GM23338 (cell line): ENCODE measurements around the gene KLHL6. TPM values are rescaled to one million over a fixed set of nuclear protein-coding genes. Genes with fewer than 3 reads are reported as not detected.

Source experiments
- ATAC-seq: fragments of 200-7000 bp; cut with Tn5 transposase; 3 replicates; pipeline ENCODE4 v1.9.1; 2020
- DNase-seq: peaks from one replicate; pipeline ENCODE4 v3.0.0-alpha.2; 2015; ENCODE audit warnings: low spot score
- H2AFZ ChIP-seq: fragments of 200-600 bp; sonication (generic); 2 replicates; pipeline ENCODE4 v1.8.0; 2016; ENCODE audit warnings: antibody characterized with exemption, mild to moderate bottlenecking, moderate library complexity
- H3F3A ChIP-seq: fragments of 200-600 bp; sonication (generic); replicated peaks from 2 replicates; pipeline ENCODE4 v1.8.0; 2017; ENCODE audit warnings: antibody characterized with exemption, mixed run types, low read depth
- H3K27ac ChIP-seq: fragments of 200-600 bp; sonication (generic); 2 replicates; pipeline ENCODE4 v1.6.1; 2016; ENCODE audit warnings: low read depth
- H3K27me3 ChIP-seq: fragments of 200-600 bp; sonication (generic); 2 replicates; pipeline ENCODE4 v1.8.0; 2016; ENCODE audit warnings: mild to moderate bottlenecking, mixed run types, moderate library complexity; ENCODE audit not compliant: insufficient read depth
- H3K36me3 ChIP-seq: fragments of 200-600 bp; sonication (generic); 2 replicates; pipeline ENCODE4 v1.8.0; 2016; ENCODE audit warnings: mild to moderate bottlenecking; ENCODE audit not compliant: insufficient read depth
- H3K4me1 ChIP-seq: fragments of 200-600 bp; sonication (generic); 2 replicates; pipeline ENCODE4 v1.8.0; 2016; ENCODE audit warnings: mild to moderate bottlenecking, moderate library complexity; ENCODE audit not compliant: insufficient read depth
- H3K4me2 ChIP-seq: fragments of 200-600 bp; sonication (generic); 2 replicates; pipeline ENCODE4 v1.7.1; 2017; ENCODE audit warnings: mixed run types
- H3K4me3 ChIP-seq: fragments of 200-600 bp; sonication (generic); 2 replicates; pipeline ENCODE4 v1.6.1; 2016; ENCODE audit warnings: mixed run types
- H3K79me2 ChIP-seq: fragments of 200-600 bp; sonication (generic); replicated peaks from 2 replicates; pipeline ENCODE4 v1.8.0; 2017; ENCODE audit warnings: mild to moderate bottlenecking; ENCODE audit not compliant: insufficient read depth
- H3K9me2 ChIP-seq: fragments of 200-600 bp; sonication (generic); 2 replicates; pipeline ENCODE4 v1.8.0; 2017; ENCODE audit not compliant: insufficient read depth
- H4K20me1 ChIP-seq: fragments of 200-600 bp; sonication (generic); replicated peaks from 2 replicates; pipeline ENCODE4 v1.8.0; 2017; ENCODE audit warnings: mild to moderate bottlenecking; ENCODE audit not compliant: insufficient read depth
- H3K27ac Mint-ChIP-seq: 2 replicates; pipeline ENCODE4 v1.8.0; 2020; ENCODE audit warnings: inconsistent platforms, mild to moderate bottlenecking, moderate library complexity, mixed read lengths
- H3K27me3 Mint-ChIP-seq: 3 replicates; pipeline ENCODE4 v1.8.0; 2022; ENCODE audit warnings: low read depth, mild to moderate bottlenecking, moderate library complexity, mixed read lengths, inconsistent platforms; ENCODE audit not compliant: insufficient read depth, poor library complexity
- H3K36me3 Mint-ChIP-seq: 3 replicates; pipeline ENCODE4 v1.8.0; 2021; ENCODE audit warnings: low read depth, mild to moderate bottlenecking, inconsistent platforms, moderate library complexity, mixed read lengths
- H3K4me1 Mint-ChIP-seq: 3 replicates; pipeline ENCODE4 v1.8.0; 2020; ENCODE audit warnings: mild to moderate bottlenecking, inconsistent platforms, mixed read lengths
- H3K4me3 Mint-ChIP-seq: 3 replicates; pipeline ENCODE4 v1.8.0; 2021; ENCODE audit warnings: moderate library complexity, mild to moderate bottlenecking, inconsistent platforms, mixed read lengths
- H3K9me3 Mint-ChIP-seq: 3 replicates; pipeline ENCODE4 v1.8.0; 2020; ENCODE audit warnings: moderate library complexity, mild to moderate bottlenecking, inconsistent platforms, mixed read lengths
- ETS1 ChIP-seq: IDR thresholded peaks from 2 replicates; pipeline ENCODE4 v1.6.1; 2016; ENCODE audit warnings: antibody characterized with exemption
- POLR2AphosphoS5 ChIP-seq: IDR thresholded peaks from 2 replicates; pipeline ENCODE4 v1.6.1; 2016; ENCODE audit warnings: antibody characterized with exemption, low read depth
- ZNF114 ChIP-seq: fragments of 250-450 bp; sonication (Bioruptor Pico); IDR thresholded peaks from 2 replicates; pipeline ENCODE4 v1.5.0; 2020; ENCODE audit warnings: mild to moderate bottlenecking, moderate library complexity
- ZNF462 ChIP-seq: fragments of 250-450 bp; sonication (Bioruptor Pico); IDR thresholded peaks from 2 replicates; pipeline ENCODE4 v1.5.0; 2020; ENCODE audit warnings: mild to moderate bottlenecking, moderate library complexity
- polyA plus RNA-seq: library from polyadenylated mRNA; unstranded; fragments of >200 nt; fragmentation: Nextera tagmentation; extraction: Ambion mirVana; gene quantifications from 2 replicates; pipeline ENCODE4 v1.2.1, GENCODE V29; 2016
- total RNA-seq: library from RNA; depleted of rRNA; stranded (reverse); fragments of >200 nt; shearing (Covaris generic); gene quantifications from 2 replicates; pipeline ENCODE4 v1.2.3, GENCODE V29; 2014

The KLHL6 gene
- total and polyA plus RNA-seq, 2 experiments from 2014 or later, result not detected

- TF ChIP-seq ZNF462 (no peak), POLR2AphosphoS5 (no peak), ETS1 (no peak)
These were observed 61.2 kb downstream of the KLHL6 start (continued) for GRCh38 chr3:183494341-183494740.

GRCh38 chr3:183493296-183494045 lies 62.0 kb downstream of the KLHL6 start:
- no peak overlapping the region for H3K4me3 Mint-ChIP-seq
- no peak overlapping the region for H2AFZ ChIP-seq
- no peak for TF ChIP-seq ZNF114
- TF ChIP-seq ZNF462, result no peak

More at GRCh38 chr3:183493296-183494045, 62.0 kb downstream of the KLHL6 start:
- Mint-ChIP-seq H3K9me3 (peaks cover 6% of the 10 kb centered on the region; the same call in 1 of the 3 replicates), H3K27ac (no peak overlapping the region), H3K4me1 (peaks cover 38% of the 10 kb centered on the region), H3K36me3 (no peaks in the 10 kb centered on the region; the same call in 2 of the 3 replicates), H3K27me3 (peaks cover 7% of the 10 kb centered on the region)
- Histone ChIP-seq H3K27me3 (no peaks in the 10 kb centered on the region), H4K20me1 (no peaks in the 10 kb centered on the region), H3K4me2 (no peak overlapping the region), H3K79me2 (no peaks in the 10 kb centered on the region), H3K36me3 (no peaks in the 10 kb centered on the region), H3K4me1 (peaks cover 15% of the 10 kb centered on the region), H3K4me3 (no peak overlapping the region), H3F3A (peaks cover 4% of the 10 kb centered on the region; the same call in 1 of the 2 replicates), H3K27ac (no peak overlapping the region), H3K9me2 (peaks cover 3% of the 10 kb centered on the region)
- ATAC-seq, result no peak
- no peak for DNase-seq
